Activated CD8-positive, alpha-beta memory T cell treated with anti-CD3 and anti-CD28 coated beads, Interleukin-2, amount 10 ng/mL, durations not matched to agents 7 days and 5 days (primary cell): Measurements from ENCODE around the gene DPYD. TPM values are rescaled to one million over a fixed set of nuclear protein-coding genes. Genes with fewer than 3 reads are reported as not detected.

Source experiments
- ATAC-seq: fragments of 150-1000 bp; cut with Tn5 transposase; one replicate; pipeline ENCODE4 v1.10.0; 2021; ENCODE audit warnings: moderate library complexity
- CTCF ChIA-PET: fragments of 350-600 bp; sonication (Branson Sonifier 250); formaldehyde crosslinking; loops from one replicate; lab custom pipeline; 2021; ENCODE audit warnings: antibody characterized with exemption; lab: Charles Lee
- DNase-seq: peaks from one replicate; pipeline ENCODE4 v3.0.0-alpha.2; 2020
- H3K27ac Mint-ChIP-seq: one replicate; pipeline ENCODE4 v1.8.0; 2021; ENCODE audit warnings: mild to moderate bottlenecking, mixed read lengths
- H3K27me3 Mint-ChIP-seq: one replicate; pipeline ENCODE4 v1.8.0; 2021; ENCODE audit warnings: mixed read lengths
- H3K36me3 Mint-ChIP-seq: one replicate; pipeline ENCODE4 v1.8.0; 2021; ENCODE audit warnings: mild to moderate bottlenecking, mixed read lengths
- H3K4me1 Mint-ChIP-seq: one replicate; pipeline ENCODE4 v1.8.0; 2021; ENCODE audit warnings: mixed read lengths
- H3K4me3 Mint-ChIP-seq: one replicate; pipeline ENCODE4 v1.8.0; 2021; ENCODE audit warnings: mild to moderate bottlenecking, moderate library complexity, mixed read lengths
- H3K9me3 Mint-ChIP-seq: one replicate; pipeline ENCODE4 v1.8.0; 2022; ENCODE audit warnings: low read depth, mixed read lengths
- total RNA-seq, 2 experiments: library from RNA; stranded (reverse); gene quantifications; one replicate each; pipeline ENCODE4 v1.2.3, GENCODE V29; 2021

DPYD gene
- total RNA-seq, 2 experiments from 2014 or later: 31.4 to 42.3 TPM

DNA sequence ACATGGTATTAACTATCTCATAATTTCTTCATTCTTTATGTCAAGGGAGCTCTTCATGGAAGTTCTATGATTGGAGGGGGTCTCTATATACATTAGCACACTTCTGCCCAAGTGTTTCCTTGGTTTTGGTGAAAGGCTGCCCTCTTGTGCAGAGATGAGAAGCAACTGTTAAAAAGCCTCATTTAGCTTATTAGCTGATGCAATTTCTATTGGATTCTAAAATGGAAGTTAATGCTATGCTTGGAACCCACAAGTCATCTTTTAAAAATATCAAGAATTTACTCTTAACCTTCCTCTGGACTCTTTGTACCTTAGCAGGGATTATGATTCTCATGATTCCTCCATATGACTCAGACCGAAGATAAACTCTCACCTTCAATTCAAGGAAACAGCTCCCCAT is 870.3 kb downstream of the DPYD start:
- Mint-ChIP-seq H3K4me3 (no peak overlapping the region), H3K27me3 (peaks cover 2% of the 10 kb centered on the region), H3K36me3 (no peaks in the 10 kb centered on the region), H3K4me1 (peaks cover 10% of the 10 kb centered on the region), H3K27ac (no peak overlapping the region), H3K9me3 (no peaks in the 10 kb centered on the region)
- CTCF ChIA-PET: interaction anchor here (0.5 kb wide), 1 partner anchor 211 kb away, joined by 3 read pairs; no protein-coding TSS in a partner anchor
- DNase-seq: no peak
- ATAC-seq: no peak

DNA sequence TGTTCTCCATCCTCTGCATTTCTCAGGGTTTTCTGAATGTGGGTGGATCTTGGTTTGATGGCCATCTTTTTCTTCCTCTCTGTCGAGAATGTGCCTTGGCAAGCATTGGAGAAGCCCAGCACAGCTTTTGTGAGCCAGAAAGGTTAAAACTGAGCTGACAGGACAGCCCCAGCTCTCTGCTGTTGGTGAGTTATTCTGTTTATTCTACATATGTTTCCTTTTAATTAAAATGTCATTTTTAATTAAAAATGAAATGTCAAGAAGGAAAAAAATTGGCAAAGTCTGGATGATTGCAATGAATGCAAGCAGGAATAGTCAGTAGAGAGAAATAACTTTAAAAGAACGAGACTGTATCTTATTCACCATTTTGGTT is 873.4 kb downstream of the DPYD start:
- ATAC-seq (no peak), DNase-seq (no peak)
- H3K4me3 Mint-ChIP-seq: no peak overlapping the region
- no peak overlapping the region for H3K27ac Mint-ChIP-seq
- H3K4me1 Mint-ChIP-seq: peaks cover 10% of the 10 kb centered on the region
- peaks cover 2% of the 10 kb centered on the region for H3K27me3 Mint-ChIP-seq
- no peaks in the 10 kb centered on the region for H3K9me3 Mint-ChIP-seq
- CTCF ChIA-PET: no interaction called here
- no peaks in the 10 kb centered on the region for H3K36me3 Mint-ChIP-seq

DNA sequence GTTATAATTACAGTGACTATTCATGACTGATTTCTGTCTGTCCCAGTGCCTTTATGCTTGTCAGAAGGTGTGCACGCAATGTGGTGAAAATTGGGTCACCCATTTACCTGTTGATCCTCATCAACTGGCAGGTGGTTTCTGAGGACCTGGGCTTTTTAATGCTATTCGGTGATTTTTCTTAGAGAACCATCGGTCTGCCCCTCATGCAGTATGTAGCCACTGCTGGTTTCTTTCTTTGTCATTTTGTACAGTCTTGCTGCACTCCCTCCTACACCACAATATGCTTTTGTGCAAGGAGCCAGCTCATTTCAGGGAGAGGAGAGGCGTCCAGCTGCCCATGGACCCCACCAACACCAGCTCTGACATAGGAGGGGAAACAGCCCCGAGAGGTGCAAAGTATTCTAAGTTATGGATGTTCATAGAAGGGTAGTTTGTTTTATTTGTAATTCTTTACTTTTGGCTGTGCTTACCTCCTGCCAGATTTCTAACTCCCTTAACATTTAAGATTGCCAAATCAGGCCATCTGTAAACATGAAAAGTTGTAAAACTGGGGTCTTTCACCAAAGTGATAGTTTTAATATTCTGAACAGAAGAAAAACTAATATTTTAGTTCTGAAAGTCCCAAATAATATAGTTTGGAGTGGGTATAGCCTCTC is 873.9 kb downstream of the DPYD start:
- no peak overlapping the region for H3K27ac Mint-ChIP-seq
- no peak for ATAC-seq
- peaks cover 2% of the 10 kb centered on the region for H3K27me3 Mint-ChIP-seq
- H3K4me1 Mint-ChIP-seq: peaks cover 10% of the 10 kb centered on the region
- H3K36me3 Mint-ChIP-seq: no peaks in the 10 kb centered on the region
- CTCF ChIA-PET: no interaction called here
- no peaks in the 10 kb centered on the region for H3K9me3 Mint-ChIP-seq
- H3K4me3 Mint-ChIP-seq: no peak overlapping the region
- DNase-seq: no peak

DNA sequence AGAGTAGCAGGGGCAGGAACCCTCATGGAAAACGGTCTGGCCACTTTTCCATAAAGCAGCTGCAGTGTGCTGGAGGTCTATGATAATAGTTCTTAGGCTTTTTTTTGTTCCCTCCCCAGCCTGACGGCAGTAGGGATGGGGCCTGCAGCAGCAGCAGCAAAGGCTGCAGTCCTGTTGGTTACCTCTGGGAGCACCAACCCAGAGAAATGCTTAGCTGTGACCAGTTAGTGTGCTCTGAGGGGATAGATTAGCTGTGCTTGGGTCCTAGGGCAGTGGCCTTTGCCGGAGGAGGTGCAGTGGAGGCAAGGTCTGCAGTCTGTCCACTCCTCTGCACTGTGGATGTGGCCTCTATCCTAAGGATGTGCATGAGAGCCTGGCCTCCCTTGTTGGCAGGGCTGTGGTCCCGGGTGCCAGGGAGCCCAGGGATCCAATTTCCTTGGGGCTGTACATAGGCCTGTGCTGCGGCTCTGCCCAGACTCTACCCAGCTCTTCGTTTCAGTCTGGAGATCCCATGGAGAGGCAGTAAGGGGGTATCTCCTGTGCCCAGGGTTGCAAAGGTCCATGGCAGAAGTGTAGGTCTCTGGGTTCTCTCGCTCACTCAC is 876.6 kb downstream of the DPYD start:
- Mint-ChIP-seq H3K27me3 (no peaks in the 10 kb centered on the region), H3K9me3 (no peaks in the 10 kb centered on the region), H3K4me1 (peaks cover 10% of the 10 kb centered on the region), H3K36me3 (no peaks in the 10 kb centered on the region), H3K27ac (no peak overlapping the region), H3K4me3 (no peak overlapping the region)
- ATAC-seq: no peak
- CTCF ChIA-PET: no interaction called here
- no peak for DNase-seq

DNA sequence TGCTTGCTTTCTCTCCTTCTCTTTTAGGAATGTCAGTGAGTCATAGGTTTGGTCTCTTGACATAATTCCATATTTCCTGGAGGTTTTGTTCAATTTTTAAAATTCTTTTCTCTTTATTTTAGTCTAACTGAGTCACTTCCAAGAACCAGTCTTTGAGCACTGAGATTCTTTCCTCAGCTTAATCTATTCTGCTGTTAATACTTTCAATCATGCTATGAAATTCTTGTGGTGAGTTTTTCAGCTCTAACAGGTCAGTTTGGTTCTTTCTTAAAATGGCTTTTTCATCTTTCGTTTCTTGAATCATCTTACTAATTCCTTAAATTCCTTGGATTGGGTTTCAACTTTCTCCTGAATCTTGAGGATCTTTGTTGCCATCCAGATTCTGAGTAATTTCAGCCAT is 878.3 kb downstream of the DPYD start:
- Mint-ChIP-seq H3K27ac (no peak overlapping the region), H3K36me3 (no peaks in the 10 kb centered on the region), H3K9me3 (no peaks in the 10 kb centered on the region), H3K4me3 (no peak overlapping the region), H3K27me3 (no peaks in the 10 kb centered on the region), H3K4me1 (no peaks in the 10 kb centered on the region)
- DNase-seq (no peak), ATAC-seq (no peak)
- CTCF ChIA-PET: no interaction called here

DNA sequence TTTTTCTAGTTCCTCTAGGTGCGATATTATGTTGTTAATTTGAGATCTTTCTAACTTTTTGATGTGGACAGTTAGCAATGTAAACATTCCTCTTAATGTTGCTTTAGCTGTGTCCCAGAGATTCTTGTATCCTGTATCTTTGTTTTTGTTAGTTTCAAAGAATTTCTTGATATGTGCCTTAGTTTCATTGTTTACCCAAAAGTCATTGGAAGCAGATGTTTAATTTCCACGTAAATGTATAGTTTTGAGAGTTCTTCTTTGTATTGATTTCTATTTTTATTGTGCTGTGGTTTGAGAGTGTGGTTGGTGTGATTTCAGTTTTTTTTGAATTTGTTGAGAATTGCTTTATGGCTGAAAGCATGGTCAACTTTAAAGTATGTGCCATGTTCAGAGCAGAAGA is 879.8 kb downstream of the DPYD start:
- DNase-seq: no peak
- ATAC-seq: no peak
- CTCF ChIA-PET: no interaction called here
- Mint-ChIP-seq H3K4me3 (no peak overlapping the region), H3K27ac (no peak overlapping the region), H3K27me3 (no peaks in the 10 kb centered on the region), H3K9me3 (no peaks in the 10 kb centered on the region), H3K36me3 (no peaks in the 10 kb centered on the region), H3K4me1 (no peaks in the 10 kb centered on the region)

DNA sequence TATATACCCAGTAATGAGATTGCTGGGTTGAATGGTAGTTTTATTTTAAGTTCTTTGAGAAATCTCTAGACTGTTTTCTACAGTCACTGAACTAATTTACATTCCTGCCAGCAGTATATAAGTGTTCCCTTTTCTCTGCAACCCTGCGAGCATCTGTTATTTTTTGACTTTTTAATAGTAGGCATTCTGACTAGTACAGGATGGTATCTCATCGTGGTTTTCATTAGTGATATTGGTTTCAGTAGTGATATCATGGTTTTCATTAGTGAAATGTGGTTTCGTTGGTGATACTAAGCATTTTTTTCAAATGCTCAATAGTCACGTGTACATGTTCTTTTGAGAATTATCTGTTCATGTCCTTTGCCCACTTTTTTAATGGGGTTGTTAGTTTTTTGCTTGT is 882.4 kb downstream of the DPYD start:
- H3K27ac Mint-ChIP-seq: no peak overlapping the region
- CTCF ChIA-PET: no interaction called here
- no peak overlapping the region for H3K4me3 Mint-ChIP-seq
- DNase-seq (no peak), ATAC-seq (no peak)
- H3K9me3 Mint-ChIP-seq: no peaks in the 10 kb centered on the region
- no peaks in the 10 kb centered on the region for H3K36me3 Mint-ChIP-seq
- no peaks in the 10 kb centered on the region for H3K27me3 Mint-ChIP-seq
- H3K4me1 Mint-ChIP-seq: no peaks in the 10 kb centered on the region

DNA sequence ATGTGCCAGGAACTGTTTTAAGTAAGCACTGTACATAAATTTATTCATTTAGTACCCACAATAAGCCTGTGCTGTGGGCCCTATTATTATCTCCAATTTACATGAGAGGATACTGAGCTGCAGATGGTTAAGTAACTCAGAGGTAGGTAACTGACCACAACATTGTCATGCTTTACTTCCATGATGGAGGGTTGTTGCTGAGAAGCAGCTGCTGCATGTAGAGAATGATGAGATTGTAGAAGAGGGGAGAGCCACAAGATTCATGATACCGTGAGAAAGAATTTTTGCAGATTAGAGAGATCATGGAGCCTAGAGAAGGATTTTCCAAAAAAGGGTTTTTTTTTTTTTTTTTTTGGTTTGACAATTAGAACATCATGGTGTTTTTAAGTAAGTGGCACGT is 886.2 kb downstream of the DPYD start:
- CTCF ChIA-PET: no interaction called here
- Mint-ChIP-seq H3K9me3 (no peaks in the 10 kb centered on the region), H3K36me3 (no peaks in the 10 kb centered on the region), H3K4me1 (no peaks in the 10 kb centered on the region), H3K27me3 (no peaks in the 10 kb centered on the region), H3K27ac (no peak overlapping the region), H3K4me3 (no peak overlapping the region)
- ATAC-seq: no peak
- DNase-seq: no peak

DNA sequence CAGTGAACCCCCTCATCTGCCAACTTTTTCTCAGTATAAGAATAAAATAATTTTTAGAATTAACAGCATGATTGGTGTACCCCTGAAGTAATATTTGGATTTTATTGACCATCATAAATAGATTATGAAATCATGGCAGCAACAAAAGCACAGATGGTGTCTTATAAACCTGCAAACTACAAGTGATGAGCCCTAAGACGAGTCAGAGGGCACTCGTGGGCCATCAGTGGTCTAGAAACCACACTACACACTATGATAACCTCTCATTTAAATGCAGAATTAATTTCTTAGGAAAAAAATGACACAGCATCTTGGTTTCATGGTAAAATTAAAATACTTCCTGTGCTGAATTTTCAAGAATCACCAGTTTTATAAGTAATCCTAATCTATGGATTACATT is 886.9 kb downstream of the DPYD start:
- no peak for ATAC-seq
- Mint-ChIP-seq H3K27ac (no peak overlapping the region), H3K9me3 (no peaks in the 10 kb centered on the region), H3K36me3 (no peaks in the 10 kb centered on the region), H3K4me3 (no peak overlapping the region), H3K4me1 (no peaks in the 10 kb centered on the region), H3K27me3 (no peaks in the 10 kb centered on the region)
- DNase-seq: no peak
- CTCF ChIA-PET: no interaction called here
